Uterus (tissue), 4 donors: Measurements from ENCODE around the gene CST4. TPM values are rescaled to one million over a fixed set of nuclear protein-coding genes. Genes with fewer than 3 reads are reported as not detected.
A peak's percentile ranks its signal among the peaks of the same experiment; 100 is the strongest.

ENCODE experiments used
- DNase-seq, 2 donors: peaks; one replicate each; pipeline ENCODE4 v3.0.0-alpha.2; 2019 to 2020
- H3K27ac ChIP-seq, 2 donors: fragments of 200-600 bp; sonication (generic); 1 replicate in 1 of 2; 2 replicates in 1 of 2; pipeline ENCODE4 v1.5.1; 2016 to 2018
- H3K27me3 ChIP-seq, 2 donors: fragments of 200-600 bp; sonication (generic); one replicate each; pipeline ENCODE4 v1.5.1; 2018 to 2019; ENCODE audit warnings: control low read depth in 1 of 2
- H3K36me3 ChIP-seq, 2 donors: fragments of 200-600 bp; sonication (generic); one replicate each; pipeline ENCODE4 v1.5.1; 2019; ENCODE audit warnings: control low read depth in 1 of 2
- H3K4me1 ChIP-seq, 2 donors: fragments of 200-600 bp; sonication (generic); one replicate each; pipeline ENCODE4 v1.5.1; 2018 to 2019; ENCODE audit warnings: control low read depth in 1 of 2
- H3K4me3 ChIP-seq, 2 donors: fragments of 200-600 bp; sonication (generic); 1 replicate in 1 of 2; 2 replicates in 1 of 2; pipeline ENCODE4 v1.5.1; 2018 to 2019; ENCODE audit warnings: mild to moderate bottlenecking in 1 of 2
- H3K9me3 ChIP-seq, 2 donors: fragments of 200-600 bp; sonication (generic); one replicate each; pipeline ENCODE4 v1.5.1; 2019; ENCODE audit warnings: control low read depth in 1 of 2
- POLR2A ChIP-seq, 2 donors: fragments of 450-650 bp; IDR thresholded peaks; one replicate each; pipeline ENCODE4 v1.6.1; 2016; ENCODE audit warnings: antibody characterized with exemption in 2 of 2, mild to moderate bottlenecking in 1 of 2, moderate library complexity in 1 of 2
- intact Hi-C: fragments of 100-400 bp; cut with DNase I; formaldehyde crosslinking; loops from one replicate; pipeline ENCODE4 v1.15.1; 2023; ENCODE audit warnings: low total_unique reads
- total RNA-seq, 4 donors: library from RNA; depleted of rRNA in 3 of 4; stranded (reverse); fragments of >200 nt in 3 of 4; gene quantifications; one replicate each; pipeline versions ENCODE4 v1.1.0 to v1.2.4, GENCODE V29; 2014 to 2023
- TF ChIP-seq, protein P1 (sequence below), 4 experiments: fragments of 200-600 bp in 2 of 4; fragments of 450-650 bp in 2 of 4; sonication (generic) in 2 of 4; IDR thresholded peaks; one replicate each; pipeline ENCODE4 v1.5.1; 2016 to 2019; ENCODE audit warnings: antibody characterized with exemption in 4 of 4, mild to moderate bottlenecking in 2 of 4, moderate library complexity in 1 of 4
- donor health status: DM: yes; HTN: yes; CAD: no.

CST4 gene
- total RNA-seq, 4 donors from 2014 or later: not detected

DNA sequence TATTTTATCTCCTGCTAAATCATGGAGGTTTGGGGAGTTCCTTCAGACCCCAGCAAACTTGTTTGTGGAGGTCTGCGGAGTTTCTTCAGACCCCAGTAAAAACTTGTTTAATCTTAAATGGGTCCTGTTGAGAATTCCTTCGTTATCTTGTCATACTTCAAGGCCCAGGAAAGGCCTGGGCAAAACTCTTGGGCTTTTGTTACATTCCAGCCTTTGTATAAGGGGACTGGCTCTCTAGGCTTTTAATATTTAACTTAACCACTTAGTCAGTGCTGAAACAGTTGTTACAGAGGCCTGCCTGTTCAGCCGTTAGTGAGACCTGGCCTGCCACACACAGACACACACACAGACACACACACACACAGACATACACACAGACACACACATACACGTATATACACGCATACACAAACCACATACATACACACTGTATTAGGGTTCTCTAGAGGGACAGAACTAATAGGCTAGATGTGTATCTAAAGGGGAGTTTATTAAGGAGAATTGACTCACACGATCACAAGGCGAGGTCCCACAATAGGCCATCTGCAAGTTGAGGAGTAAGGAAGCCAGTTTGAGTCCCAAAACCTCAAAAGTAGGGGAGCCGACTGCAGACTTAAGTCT is 29.7 kb downstream of the CST4 start:
- TF ChIP-seq, protein P1, sequence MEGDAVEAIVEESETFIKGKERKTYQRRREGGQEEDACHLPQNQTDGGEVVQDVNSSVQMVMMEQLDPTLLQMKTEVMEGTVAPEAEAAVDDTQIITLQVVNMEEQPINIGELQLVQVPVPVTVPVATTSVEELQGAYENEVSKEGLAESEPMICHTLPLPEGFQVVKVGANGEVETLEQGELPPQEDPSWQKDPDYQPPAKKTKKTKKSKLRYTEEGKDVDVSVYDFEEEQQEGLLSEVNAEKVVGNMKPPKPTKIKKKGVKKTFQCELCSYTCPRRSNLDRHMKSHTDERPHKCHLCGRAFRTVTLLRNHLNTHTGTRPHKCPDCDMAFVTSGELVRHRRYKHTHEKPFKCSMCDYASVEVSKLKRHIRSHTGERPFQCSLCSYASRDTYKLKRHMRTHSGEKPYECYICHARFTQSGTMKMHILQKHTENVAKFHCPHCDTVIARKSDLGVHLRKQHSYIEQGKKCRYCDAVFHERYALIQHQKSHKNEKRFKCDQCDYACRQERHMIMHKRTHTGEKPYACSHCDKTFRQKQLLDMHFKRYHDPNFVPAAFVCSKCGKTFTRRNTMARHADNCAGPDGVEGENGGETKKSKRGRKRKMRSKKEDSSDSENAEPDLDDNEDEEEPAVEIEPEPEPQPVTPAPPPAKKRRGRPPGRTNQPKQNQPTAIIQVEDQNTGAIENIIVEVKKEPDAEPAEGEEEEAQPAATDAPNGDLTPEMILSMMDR (IDR thresholded peaks at IDR 0.05): no peak
- no peak for TF ChIP-seq POLR2A (IDR thresholded peaks at IDR 0.05)
- H3K9me3 ChIP-seq: no peaks in the 10 kb centered on the region
- intact Hi-C loops: no loop called here
- H3K27ac ChIP-seq: no peak overlapping the region
- peaks cover 0 to 8% of the 10 kb centered on the region in 2 donors for H3K4me1 ChIP-seq
- H3K27me3 ChIP-seq: no peaks in the 10 kb centered on the region
- no peaks in the 10 kb centered on the region for H3K36me3 ChIP-seq
- no peak for DNase-seq
- no peak overlapping the region for H3K4me3 ChIP-seq

DNA sequence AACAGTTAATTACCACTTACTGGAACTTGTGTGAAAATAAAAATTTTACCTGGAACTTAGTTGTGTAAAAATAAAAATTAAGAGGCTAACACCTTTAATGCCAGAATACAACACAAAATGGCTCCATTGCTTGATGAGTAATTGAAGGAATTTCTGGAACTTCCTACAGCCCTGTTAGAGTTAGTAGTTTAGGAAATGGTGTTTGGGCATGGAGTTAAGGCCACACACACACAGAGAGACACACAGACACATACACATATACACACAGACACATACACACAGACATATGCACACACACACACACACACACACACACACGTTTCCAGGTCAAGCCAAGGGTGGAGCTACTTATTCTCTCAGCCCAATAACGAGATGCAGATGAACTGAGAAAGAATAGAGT is 30.5 kb downstream of the CST4 start:
- Histone ChIP-seq H3K4me3 (no peak overlapping the region), H3K36me3 (no peaks in the 10 kb centered on the region), H3K4me1 (peaks cover 0 to 8% of the 10 kb centered on the region in 2 donors), H3K27me3 (no peaks in the 10 kb centered on the region), H3K27ac (no peak overlapping the region), H3K9me3 (no peaks in the 10 kb centered on the region)
- no peak for TF ChIP-seq POLR2A (IDR thresholded peaks at IDR 0.05)
- TF ChIP-seq, protein P1 (IDR thresholded peaks at IDR 0.05): no peak
- DNase-seq: no peak
- intact Hi-C loops: no loop called here

DNA sequence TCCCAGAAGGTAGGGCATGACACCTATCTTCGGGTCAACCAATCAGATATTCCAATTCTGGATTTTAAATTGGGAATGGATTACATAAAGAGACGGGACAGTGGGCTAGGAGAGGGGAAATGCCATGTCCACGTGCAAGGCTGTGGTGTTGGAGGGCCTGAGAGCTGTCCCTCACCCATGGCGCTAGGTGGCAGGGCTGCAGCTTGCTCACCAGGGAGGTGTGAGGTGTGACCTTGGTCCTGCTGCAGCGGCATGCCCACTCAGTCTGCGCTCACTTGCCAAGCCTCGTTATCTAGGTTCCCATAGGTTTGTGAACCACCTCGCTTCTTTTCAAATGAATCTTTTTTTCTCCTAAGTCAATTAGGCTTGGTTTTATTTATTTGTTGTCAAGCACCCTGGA is 31.6 kb downstream of the CST4 start:
- DNase-seq: no peak
- Histone ChIP-seq H3K4me3 (no peak overlapping the region), H3K27me3 (no peaks in the 10 kb centered on the region), H3K27ac (no peak overlapping the region), H3K36me3 (no peaks in the 10 kb centered on the region), H3K4me1 (peaks cover 0 to 8% of the 10 kb centered on the region in 2 donors), H3K9me3 (no peaks in the 10 kb centered on the region)
- intact Hi-C loops: no loop called here
- TF ChIP-seq, protein P1 (IDR thresholded peaks at IDR 0.05): no peak
- no peak for TF ChIP-seq POLR2A (IDR thresholded peaks at IDR 0.05)

DNA sequence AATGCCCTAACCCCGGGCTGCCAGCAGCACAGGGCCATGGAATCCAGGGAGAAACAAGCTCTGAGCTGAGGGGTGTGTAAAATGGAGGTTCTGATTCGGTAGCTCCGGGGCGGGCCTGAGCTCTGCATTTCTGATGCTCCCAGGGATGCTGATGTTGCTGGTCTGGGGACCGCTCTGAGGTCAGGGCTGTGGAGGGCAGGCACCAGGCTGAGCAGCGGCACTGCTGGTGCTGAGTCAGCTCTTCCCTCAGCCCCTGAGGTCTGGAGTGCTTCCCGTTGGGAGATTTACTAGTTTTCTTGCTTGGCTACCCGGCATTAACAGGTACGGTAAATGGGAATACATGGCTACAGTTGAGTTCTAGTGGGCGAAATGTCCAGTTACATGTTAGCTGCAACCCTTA is 32.5 kb downstream of the CST4 start:
- intact Hi-C loops: no loop called here
- Histone ChIP-seq H3K36me3 (no peaks in the 10 kb centered on the region), H3K27me3 (no peaks in the 10 kb centered on the region), H3K27ac (peak overlapping the region; percentile 63 to 65), H3K9me3 (no peaks in the 10 kb centered on the region), H3K4me3 (no peak overlapping the region), H3K4me1 (peaks cover 0 to 8% of the 10 kb centered on the region in 2 donors)
- DNase-seq: no peak
- TF ChIP-seq, protein P1 (IDR thresholded peaks at IDR 0.05): no peak
- TF ChIP-seq POLR2A (IDR thresholded peaks at IDR 0.05): no peak

DNA sequence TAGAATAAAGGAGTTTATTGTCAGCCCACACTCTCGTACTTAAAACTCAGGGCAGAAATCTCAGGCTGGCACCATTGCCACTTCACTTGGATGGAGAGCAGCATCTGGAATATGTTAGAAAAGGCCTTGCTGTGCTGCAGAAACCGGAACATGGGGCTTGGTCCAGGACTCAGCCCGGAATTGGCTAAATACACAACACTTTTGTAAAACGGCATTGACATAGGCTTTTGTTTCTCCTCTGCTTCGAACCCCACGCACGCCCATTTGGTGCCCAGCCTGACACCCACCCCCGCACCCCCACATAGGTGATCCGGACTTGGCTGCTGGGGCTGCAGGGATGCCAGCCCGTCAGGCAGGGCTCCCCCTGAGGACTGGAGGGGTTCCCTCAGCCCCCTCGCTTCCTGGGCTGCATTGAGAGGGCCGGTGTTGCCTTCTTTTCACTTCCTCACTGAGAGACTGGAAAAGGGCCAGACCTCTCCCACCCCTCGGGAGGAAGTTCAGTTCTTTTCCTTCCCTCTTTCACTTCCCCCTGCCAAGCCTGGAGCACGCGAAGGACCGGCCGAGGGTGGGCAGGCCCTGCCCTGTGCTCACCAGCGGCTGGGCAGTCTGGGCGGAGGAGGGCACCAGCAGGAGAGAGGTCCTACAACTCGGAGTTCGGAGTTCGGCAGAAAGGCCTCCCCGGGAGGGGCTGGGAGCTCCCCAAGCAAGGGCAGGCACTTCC is 33.2 kb downstream of the CST4 start:
- peaks cover 0 to 8% of the 10 kb centered on the region in 2 donors for H3K4me1 ChIP-seq
- peak in 1 of 2 donors; percentile 55 for DNase-seq
- no peaks in the 10 kb centered on the region for H3K9me3 ChIP-seq
- H3K27ac ChIP-seq: peak overlapping the region; percentile 63 to 65
- no peaks in the 10 kb centered on the region for H3K36me3 ChIP-seq
- TF ChIP-seq POLR2A (IDR thresholded peaks at IDR 0.05): no peak
- TF ChIP-seq, protein P1 (IDR thresholded peaks at IDR 0.05): no peak
- H3K4me3 ChIP-seq: peak overlapping the region; percentile 11 to 17
- no peaks in the 10 kb centered on the region for H3K27me3 ChIP-seq
- intact Hi-C loops: no loop called here
